Stomach (tissue), 4 donors: ENCODE measurements around the gene ATG7.

Source experiments
- CTCF ChIP-seq, 7 experiments: fragments of 450-650 bp in 4 of 7; fragments of 200-600 bp in 3 of 7; sonication (generic) in 3 of 7; IDR thresholded peaks; one replicate each; pipeline ENCODE4 v1.5.1; 2016 to 2019; ENCODE audit warnings: antibody characterized with exemption in 7 of 7, control low read depth in 2 of 7, mild to moderate bottlenecking in 1 of 7
- POLR2A ChIP-seq, 4 donors: fragments of 450-650 bp; IDR thresholded peaks; one replicate each; pipeline ENCODE4 v1.6.1; 2016; ENCODE audit warnings: antibody characterized with exemption in 4 of 4, control low read depth in 2 of 4, mild to moderate bottlenecking in 1 of 4, moderate library complexity in 1 of 4

DNA sequence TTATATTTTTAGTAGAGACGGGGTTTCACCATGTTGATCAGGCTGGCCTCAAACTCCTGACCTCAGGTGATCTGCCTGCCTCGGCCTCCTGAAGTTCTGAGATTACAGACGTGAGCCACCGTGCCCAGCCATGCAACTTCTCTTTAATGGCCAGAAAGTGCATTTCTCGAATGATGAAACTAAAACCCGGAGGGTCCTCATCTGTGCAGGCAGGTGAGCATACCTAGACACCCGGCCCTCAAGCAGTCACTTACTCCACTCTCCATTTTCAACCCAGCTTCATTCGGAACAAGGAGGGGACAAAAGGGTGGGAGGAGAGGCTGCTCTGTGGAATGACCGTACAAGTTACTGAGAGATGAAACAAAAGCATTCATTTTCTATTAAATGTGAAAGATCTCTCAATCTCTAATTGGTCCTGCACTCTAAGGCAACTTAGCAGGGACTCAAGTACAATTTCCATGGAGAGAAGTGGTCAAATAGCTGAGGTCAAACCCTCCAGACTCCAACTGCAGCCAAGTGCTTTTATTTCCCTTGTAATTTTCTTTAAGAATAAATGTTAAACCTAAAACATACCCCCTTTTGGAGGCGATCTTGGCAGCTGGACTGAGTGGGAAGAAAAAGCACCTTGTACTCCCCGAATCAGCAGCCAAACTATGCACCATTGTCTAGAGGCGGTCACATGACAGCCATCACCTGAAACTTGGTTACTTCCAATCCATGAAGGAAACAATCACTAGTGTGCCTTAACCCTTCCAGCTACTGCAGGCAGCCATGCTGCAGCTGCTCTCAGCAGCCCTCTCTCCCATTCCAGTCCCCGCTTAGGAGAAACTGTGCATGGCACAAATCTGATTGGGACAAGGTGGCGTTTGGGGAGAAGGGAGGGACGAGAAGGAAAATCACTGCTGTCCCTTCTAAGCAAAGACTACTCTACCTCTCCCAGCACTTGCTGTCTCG is 309.3 kb downstream of the ATG7 start:
- no peak for TF ChIP-seq CTCF (IDR thresholded peaks at IDR 0.05)
- no peak for TF ChIP-seq POLR2A (IDR thresholded peaks at IDR 0.05)
